ENCODE measurements around the gene DCAF7. TPM values are rescaled to one million over a fixed set of nuclear protein-coding genes. Genes with fewer than 3 reads are reported as not detected.

DCAF7 gene
- total RNA-seq, 2 experiments from 2014 or later: 135 to 139 TPM

- Mint-ChIP-seq H3K27ac (peak overlapping the region; percentile 94), H3K4me3 (peak overlapping the region; percentile 89), H3K27me3 (peaks cover 4% of the 10 kb centered on the region), H3K4me1 (peaks cover 29% of the 10 kb centered on the region), H3K9me3 (no peaks in the 10 kb centered on the region), H3K36me3 (ENCODE audit: low read depth) (no peaks in the 10 kb centered on the region)
- no peak for DNase-seq
- CTCF ChIA-PET: interaction anchor here (0.8 to 4.1 kb wide), 5 partner anchors 10 to 194 kb away, joined by 3 to 46 read pairs (median 4); no protein-coding TSS in a partner anchor
- POLR2A ChIA-PET: interaction anchor here (0.9 kb wide), 1 partner anchor 120 kb away, joined by 4 read pairs; the partner anchor contains the start of gene STRADA
Observed at GRCh38 chr17:63621229-63621683, 71.0 kb downstream of the DCAF7 start.

GRCh38 chr17:63621684-63622573, 71.7 kb downstream of the DCAF7 start, which contains the start of gene MAP3K3:
Gene MAP3K3 (plus strand): TSS chr17:63622417. CDS start chr17:63622760, 343 bp downstream.
- Mint-ChIP-seq H3K9me3 (no peaks in the 10 kb centered on the region), H3K27me3 (peaks cover 4% of the 10 kb centered on the region), H3K4me3 (peak within 1 kb of the TSS; percentile 95), H3K27ac (peak within 1 kb of the TSS; percentile 95), H3K4me1 (peaks cover 34% of the 10 kb centered on the region), H3K36me3 (ENCODE audit: low read depth) (no peaks in the 10 kb centered on the region)
- ChIA-PET POLR2A (interaction anchor here (0.5 to 1.0 kb wide), 5 partner anchors 10 to 204 kb away, joined by 3 to 7 read pairs (median 3); partner anchors contain the start of gene STRADA), CTCF (interaction anchor here (0.6 to 4.1 kb wide), 12 partner anchors 11 to 222 kb away, joined by 3 to 46 read pairs (median 4); no protein-coding TSS in a partner anchor)
- peak; percentile 99 for DNase-seq

- no peaks in the 10 kb centered on the region for H3K36me3 Mint-ChIP-seq (ENCODE audit: low read depth)
- peak overlapping the region; percentile 95 for H3K27ac Mint-ChIP-seq
- no peaks in the 10 kb centered on the region for H3K27me3 Mint-ChIP-seq
- ChIA-PET CTCF (interaction anchor here (0.6 to 4.1 kb wide), 11 partner anchors 10 to 221 kb away, joined by 3 to 46 read pairs (median 4); no protein-coding TSS in a partner anchor), POLR2A (interaction anchor here (1.0 kb wide), 1 partner anchor 11 kb away, joined by 7 read pairs; no protein-coding TSS in a partner anchor)
- DNase-seq: peak; percentile 59
- H3K4me3 Mint-ChIP-seq: peak overlapping the region; percentile 95
- no peaks in the 10 kb centered on the region for H3K9me3 Mint-ChIP-seq
- peaks cover 38% of the 10 kb centered on the region for H3K4me1 Mint-ChIP-seq
Observed at GRCh38 chr17:63622574-63623390, 72.5 kb downstream of the DCAF7 start.

GRCh38 chr17:63623786-63624530, 73.7 kb downstream of the DCAF7 start:
- Mint-ChIP-seq H3K27me3 (no peaks in the 10 kb centered on the region), H3K9me3 (no peaks in the 10 kb centered on the region), H3K4me3 (peak overlapping the region; percentile 95), H3K27ac (no peak overlapping the region), H3K36me3 (ENCODE audit: low read depth) (no peaks in the 10 kb centered on the region), H3K4me1 (peaks cover 38% of the 10 kb centered on the region)
- ChIA-PET CTCF (interaction anchor here (0.6 to 2.2 kb wide), 4 partner anchors 11 to 198 kb away, joined by 3 to 8 read pairs (median 6); no protein-coding TSS in a partner anchor), POLR2A (no interaction called here)
- no peak for DNase-seq

GRCh38 chr17:63624531-63624880, 74.2 kb downstream of the DCAF7 start:
- ChIA-PET CTCF (interaction anchor here (2.2 kb wide), 2 partner anchors 12 to 199 kb away, joined by 8 read pairs; no protein-coding TSS in a partner anchor), POLR2A (no interaction called here)
- H3K27me3 Mint-ChIP-seq: no peaks in the 10 kb centered on the region
- peaks cover 3% of the 10 kb centered on the region for H3K36me3 Mint-ChIP-seq (ENCODE audit: low read depth)
- H3K4me3 Mint-ChIP-seq: no peak overlapping the region
- no peak for DNase-seq
- peaks cover 38% of the 10 kb centered on the region for H3K4me1 Mint-ChIP-seq
- H3K9me3 Mint-ChIP-seq: no peaks in the 10 kb centered on the region
- no peak overlapping the region for H3K27ac Mint-ChIP-seq

GRCh38 chr17:63626551-63627180, 76.4 kb downstream of the DCAF7 start:
- Mint-ChIP-seq H3K9me3 (no peaks in the 10 kb centered on the region), H3K27me3 (no peaks in the 10 kb centered on the region), H3K4me3 (no peak overlapping the region), H3K27ac (no peak overlapping the region), H3K36me3 (ENCODE audit: low read depth) (peaks cover 5% of the 10 kb centered on the region), H3K4me1 (peaks cover 30% of the 10 kb centered on the region)
- POLR2A ChIA-PET: no interaction called here
- CTCF ChIA-PET: interaction anchor here (1.0 to 1.7 kb wide), 5 partner anchors 8 to 115 kb away, joined by 3 to 8 read pairs (median 3); no protein-coding TSS in a partner anchor
- DNase-seq: no peak

GRCh38 chr17:63629627-63630026, 79.3 kb downstream of the DCAF7 start:
- CTCF ChIA-PET: interaction anchor here (0.6 to 1.8 kb wide), 4 partner anchors 10 to 91 kb away, joined by 3 to 8 read pairs (median 3); no protein-coding TSS in a partner anchor
- Mint-ChIP-seq H3K9me3 (no peaks in the 10 kb centered on the region), H3K4me1 (peaks cover 28% of the 10 kb centered on the region), H3K27ac (no peak overlapping the region), H3K36me3 (ENCODE audit: low read depth) (peaks cover 18% of the 10 kb centered on the region), H3K27me3 (no peaks in the 10 kb centered on the region), H3K4me3 (no peak overlapping the region)
- DNase-seq: no peak
- POLR2A ChIA-PET: no interaction called here

- ChIA-PET CTCF (interaction anchor here (0.8 to 1.8 kb wide), 3 partner anchors 8 to 132 kb away, joined by 3 to 8 read pairs (median 3); no protein-coding TSS in a partner anchor), POLR2A (no interaction called here)
- Mint-ChIP-seq H3K36me3 (ENCODE audit: low read depth) (peaks cover 18% of the 10 kb centered on the region), H3K4me3 (no peak overlapping the region), H3K27ac (no peak overlapping the region), H3K27me3 (no peaks in the 10 kb centered on the region), H3K4me1 (peaks cover 22% of the 10 kb centered on the region), H3K9me3 (no peaks in the 10 kb centered on the region)
- no peak for DNase-seq
Observed at GRCh38 chr17:63631062-63631461, 80.8 kb downstream of the DCAF7 start.

- Mint-ChIP-seq H3K9me3 (no peaks in the 10 kb centered on the region), H3K36me3 (ENCODE audit: low read depth) (peaks cover 23% of the 10 kb centered on the region), H3K4me1 (peaks cover 17% of the 10 kb centered on the region), H3K4me3 (no peak overlapping the region), H3K27ac (no peak overlapping the region), H3K27me3 (no peaks in the 10 kb centered on the region)
- CTCF ChIA-PET: no interaction called here
- POLR2A ChIA-PET: no interaction called here
- no peak for DNase-seq
Observed at GRCh38 chr17:63631626-63632025, 81.3 kb downstream of the DCAF7 start.

- no peak for DNase-seq
- Mint-ChIP-seq H3K27ac (no peak overlapping the region), H3K4me3 (no peak overlapping the region), H3K4me1 (peaks cover 14% of the 10 kb centered on the region), H3K36me3 (ENCODE audit: low read depth) (peaks cover 26% of the 10 kb centered on the region), H3K27me3 (no peaks in the 10 kb centered on the region), H3K9me3 (no peaks in the 10 kb centered on the region)
- ChIA-PET POLR2A (interaction anchor here (0.7 kb wide), 1 partner anchor 28 kb away, joined by 3 read pairs; no protein-coding TSS in a partner anchor), CTCF (interaction anchor here (0.7 to 1.0 kb wide), 3 partner anchors 12 to 198 kb away, joined by 4 to 5 read pairs (median 4); partner anchors contain the start of gene MAP3K3)
Observed at GRCh38 chr17:63633742-63634141, 83.5 kb downstream of the DCAF7 start.

GRCh38 chr17:63634163-63634562, 83.9 kb downstream of the DCAF7 start:
- POLR2A ChIA-PET: interaction anchor here (0.7 kb wide), 1 partner anchor 28 kb away, joined by 3 read pairs; no protein-coding TSS in a partner anchor
- no peak for DNase-seq
- Mint-ChIP-seq H3K27me3 (no peaks in the 10 kb centered on the region), H3K4me3 (no peak overlapping the region), H3K4me1 (peaks cover 18% of the 10 kb centered on the region), H3K27ac (no peak overlapping the region), H3K9me3 (no peaks in the 10 kb centered on the region), H3K36me3 (ENCODE audit: low read depth) (peaks cover 28% of the 10 kb centered on the region)
- CTCF ChIA-PET: interaction anchor here (0.7 kb wide), 1 partner anchor 11 kb away, joined by 3 read pairs; no protein-coding TSS in a partner anchor
